Thyroid gland (tissue), 4 donors: ENCODE data around the gene AMOTL2. TPM values are rescaled to one million over a fixed set of nuclear protein-coding genes. Genes with fewer than 3 reads are reported as not detected.

Experiments used
- DNase-seq, 2 donors: peaks; one replicate each; pipeline ENCODE4 v3.0.0-alpha.2; 2019
- H3K27ac ChIP-seq, 3 donors: fragments of 200-600 bp; sonication (generic); 1 replicate in 2 of 3; 2 replicates in 1 of 3; pipeline ENCODE4 v1.5.1; 2016 to 2019; ENCODE audit warnings: mild to moderate bottlenecking in 1 of 3, moderate library complexity in 1 of 3
- H3K27me3 ChIP-seq: fragments of 200-600 bp; sonication (generic); one replicate; pipeline ENCODE4 v1.5.1; 2019
- H3K36me3 ChIP-seq, 2 donors: fragments of 200-600 bp; sonication (generic); one replicate each; pipeline ENCODE4 v1.5.1; 2016 to 2019
- H3K4me1 ChIP-seq, 2 donors: fragments of 200-600 bp; sonication (generic); one replicate each; pipeline ENCODE4 v1.5.1; 2017 to 2019
- H3K4me3 ChIP-seq, 3 donors: fragments of 200-600 bp; sonication (generic); replicated peaks in 1 of 3; 1 replicate in 2 of 3; 2 replicates in 1 of 3; pipeline ENCODE4 v1.5.1; 2016; ENCODE audit warnings: mild to moderate bottlenecking in 1 of 3
- H3K9me3 ChIP-seq: fragments of 200-600 bp; sonication (generic); one replicate; pipeline ENCODE4 v1.5.1; 2017
- CTCF ChIP-seq, 6 experiments: fragments of 200-600 bp in 3 of 6; fragments of 450-650 bp in 3 of 6; sonication (generic) in 3 of 6; IDR thresholded peaks; one replicate each; pipeline ENCODE4 v1.5.1; 2016 to 2019; ENCODE audit warnings: antibody characterized with exemption in 6 of 6, mild to moderate bottlenecking in 2 of 6, inconsistent platforms in 1 of 6, moderate library complexity in 1 of 6
- POLR2A ChIP-seq, 2 donors: fragments of 450-650 bp; IDR thresholded peaks; one replicate each; pipeline ENCODE4 v1.6.1; 2017; ENCODE audit warnings: antibody characterized with exemption in 2 of 2, mild to moderate bottlenecking in 2 of 2, moderate library complexity in 1 of 2
- WGBS, 2 donors: methylation state at CpG; one replicate each; pipeline ENCODE4 v1.1.5; 2017; 5-methylcytosine and 5-hydroxymethylcytosine counted together
- intact Hi-C: fragments of 100-400 bp; cut with DNase I; formaldehyde crosslinking; loops from one replicate; pipeline ENCODE4 v1.15.1; 2023
- total RNA-seq, 4 donors: library from RNA; depleted of rRNA; stranded (reverse); fragments of >200 nt; gene quantifications; one replicate each; pipeline ENCODE4 v1.2.3, GENCODE V29; 2016

AMOTL2 gene
- total RNA-seq, 4 donors from 2014 or later: 76.0 to 149 (median 117) TPM

- DNase-seq: peak; percentile 83 to 85
- H3K36me3 ChIP-seq: no peaks in the 10 kb centered on the region
- peaks cover 51 to 65% of the 10 kb centered on the region in 2 donors for H3K4me1 ChIP-seq
- H3K9me3 ChIP-seq: no peaks in the 10 kb centered on the region
- peak overlapping the region; percentile 79 to 94 (median 90) for H3K27ac ChIP-seq
- peak in 2 of 6 experiments; percentile 31 to 43 for TF ChIP-seq CTCF (IDR thresholded peaks at IDR 0.05)
- TF ChIP-seq POLR2A (IDR thresholded peaks at IDR 0.05): peak; percentile 47 to 84
- 10 to 23% methylated on average over 24 to 41 of the region's 74 CpGs for WGBS, 2 donors
- no peaks in the 10 kb centered on the region for H3K27me3 ChIP-seq
- intact Hi-C loops: loop anchor here (5.0 kb wide), 1 partner anchor 64 kb away; no protein-coding TSS in a partner anchor
- H3K4me3 ChIP-seq: peak overlapping the region in 1 of 3 donors; percentile 16
These were observed 61.1 kb downstream of the AMOTL2 start for GRCh38 chr3:134312873-134313846.

GRCh38 chr3:134312072-134312872 is 62.0 kb downstream of the AMOTL2 start:
- peak in 2 of 6 experiments; percentile 10 to 15 for TF ChIP-seq CTCF (IDR thresholded peaks at IDR 0.05)
- TF ChIP-seq POLR2A (IDR thresholded peaks at IDR 0.05): no peak
- H3K27me3 ChIP-seq: no peaks in the 10 kb centered on the region
- no peak overlapping the region for H3K4me3 ChIP-seq
- DNase-seq: peak; percentile 84 to 90
- no peaks in the 10 kb centered on the region for H3K36me3 ChIP-seq
- WGBS, 2 donors: 67 to 78% methylated on average over 15 to 28 of the region's 28 CpGs
- H3K9me3 ChIP-seq: no peaks in the 10 kb centered on the region
- peaks cover 51 to 65% of the 10 kb centered on the region in 2 donors for H3K4me1 ChIP-seq
- intact Hi-C loops: loop anchor here (5.0 kb wide), 1 partner anchor 65 kb away; no protein-coding TSS in a partner anchor
- peak overlapping the region; percentile 79 to 94 (median 90) for H3K27ac ChIP-seq

GRCh38 chr3:134311693-134312071 is 62.6 kb downstream of the AMOTL2 start:
- no peak overlapping the region for H3K4me3 ChIP-seq
- H3K9me3 ChIP-seq: no peaks in the 10 kb centered on the region
- intact Hi-C loops: loop anchor here (5.0 kb wide), 1 partner anchor 66 kb away; no protein-coding TSS in a partner anchor
- no peak for TF ChIP-seq POLR2A (IDR thresholded peaks at IDR 0.05)
- peaks cover 51 to 65% of the 10 kb centered on the region in 2 donors for H3K4me1 ChIP-seq
- H3K36me3 ChIP-seq: no peaks in the 10 kb centered on the region
- H3K27me3 ChIP-seq: no peaks in the 10 kb centered on the region
- peak overlapping the region; percentile 79 to 94 (median 90) for H3K27ac ChIP-seq
- 66 to 68% methylated on average over 5 of the region's 5 CpGs for WGBS, 2 donors
- no peak for DNase-seq

- DNase-seq: no peak
- TF ChIP-seq CTCF (IDR thresholded peaks at IDR 0.05) (no peak), POLR2A (IDR thresholded peaks at IDR 0.05) (no peak)
- peaks cover 51 to 65% of the 10 kb centered on the region in 2 donors for H3K4me1 ChIP-seq
- intact Hi-C loops: loop anchor here (5.0 kb wide), 1 partner anchor 66 kb away; no protein-coding TSS in a partner anchor
- no peaks in the 10 kb centered on the region for H3K27me3 ChIP-seq
- no peaks in the 10 kb centered on the region for H3K36me3 ChIP-seq
- peak overlapping the region; percentile 79 to 94 (median 90) for H3K27ac ChIP-seq
- no peak overlapping the region for H3K4me3 ChIP-seq
- WGBS, 2 donors: 61 to 65% methylated on average over 2 of the region's 2 CpGs
- no peaks in the 10 kb centered on the region for H3K9me3 ChIP-seq
These were observed 63.0 kb downstream of the AMOTL2 start for GRCh38 chr3:134311265-134311664.
